ENCODE results near the gene MMP8.

MMP8 gene, protein sequence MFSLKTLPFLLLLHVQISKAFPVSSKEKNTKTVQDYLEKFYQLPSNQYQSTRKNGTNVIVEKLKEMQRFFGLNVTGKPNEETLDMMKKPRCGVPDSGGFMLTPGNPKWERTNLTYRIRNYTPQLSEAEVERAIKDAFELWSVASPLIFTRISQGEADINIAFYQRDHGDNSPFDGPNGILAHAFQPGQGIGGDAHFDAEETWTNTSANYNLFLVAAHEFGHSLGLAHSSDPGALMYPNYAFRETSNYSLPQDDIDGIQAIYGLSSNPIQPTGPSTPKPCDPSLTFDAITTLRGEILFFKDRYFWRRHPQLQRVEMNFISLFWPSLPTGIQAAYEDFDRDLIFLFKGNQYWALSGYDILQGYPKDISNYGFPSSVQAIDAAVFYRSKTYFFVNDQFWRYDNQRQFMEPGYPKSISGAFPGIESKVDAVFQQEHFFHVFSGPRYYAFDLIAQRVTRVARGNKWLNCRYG

DNA sequence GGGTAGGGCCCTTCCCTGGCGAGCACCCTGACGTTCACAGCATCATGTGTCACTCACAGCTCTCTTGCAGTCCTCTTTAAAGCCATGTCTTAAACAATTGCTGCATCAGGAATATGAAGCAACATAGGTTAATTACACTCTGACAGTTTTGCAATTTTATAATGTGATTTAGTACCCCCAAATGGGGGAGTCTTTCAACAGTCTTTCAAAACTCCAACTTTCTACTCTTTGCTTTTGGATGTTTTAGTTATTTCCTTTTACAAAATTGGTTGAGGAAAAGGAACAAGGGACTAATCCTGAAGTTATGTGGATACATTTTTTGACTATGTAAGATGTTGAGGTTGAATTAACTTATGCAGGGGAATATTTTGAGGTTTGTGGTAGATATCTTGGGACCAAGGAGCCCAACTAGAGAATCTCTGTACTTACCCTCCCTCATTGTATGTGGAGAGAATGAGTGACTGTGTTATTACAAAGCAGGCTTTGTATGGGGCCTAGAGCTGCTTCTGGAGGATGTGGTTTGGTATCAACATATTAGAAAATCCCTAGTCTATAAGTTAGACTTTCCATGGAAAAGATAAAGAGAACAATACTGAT lies at the start of gene MMP8:
Gene MMP8 (minus strand): TSS at position 51 of the 597 bp plus-strand sequence. CDS start 99 bp downstream, outside the sequence.
- no peak for DNase-seq (ENCODE audit: low read depth)
- TF ChIP-seq, protein P1, sequence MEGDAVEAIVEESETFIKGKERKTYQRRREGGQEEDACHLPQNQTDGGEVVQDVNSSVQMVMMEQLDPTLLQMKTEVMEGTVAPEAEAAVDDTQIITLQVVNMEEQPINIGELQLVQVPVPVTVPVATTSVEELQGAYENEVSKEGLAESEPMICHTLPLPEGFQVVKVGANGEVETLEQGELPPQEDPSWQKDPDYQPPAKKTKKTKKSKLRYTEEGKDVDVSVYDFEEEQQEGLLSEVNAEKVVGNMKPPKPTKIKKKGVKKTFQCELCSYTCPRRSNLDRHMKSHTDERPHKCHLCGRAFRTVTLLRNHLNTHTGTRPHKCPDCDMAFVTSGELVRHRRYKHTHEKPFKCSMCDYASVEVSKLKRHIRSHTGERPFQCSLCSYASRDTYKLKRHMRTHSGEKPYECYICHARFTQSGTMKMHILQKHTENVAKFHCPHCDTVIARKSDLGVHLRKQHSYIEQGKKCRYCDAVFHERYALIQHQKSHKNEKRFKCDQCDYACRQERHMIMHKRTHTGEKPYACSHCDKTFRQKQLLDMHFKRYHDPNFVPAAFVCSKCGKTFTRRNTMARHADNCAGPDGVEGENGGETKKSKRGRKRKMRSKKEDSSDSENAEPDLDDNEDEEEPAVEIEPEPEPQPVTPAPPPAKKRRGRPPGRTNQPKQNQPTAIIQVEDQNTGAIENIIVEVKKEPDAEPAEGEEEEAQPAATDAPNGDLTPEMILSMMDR (conservative IDR thresholded peaks at IDR 0.05; ENCODE audit: low read depth, low read length), result no peak
- no peak within 1 kb of the TSS for H3K4me3 ChIP-seq (ENCODE audit: low read length)

DNA sequence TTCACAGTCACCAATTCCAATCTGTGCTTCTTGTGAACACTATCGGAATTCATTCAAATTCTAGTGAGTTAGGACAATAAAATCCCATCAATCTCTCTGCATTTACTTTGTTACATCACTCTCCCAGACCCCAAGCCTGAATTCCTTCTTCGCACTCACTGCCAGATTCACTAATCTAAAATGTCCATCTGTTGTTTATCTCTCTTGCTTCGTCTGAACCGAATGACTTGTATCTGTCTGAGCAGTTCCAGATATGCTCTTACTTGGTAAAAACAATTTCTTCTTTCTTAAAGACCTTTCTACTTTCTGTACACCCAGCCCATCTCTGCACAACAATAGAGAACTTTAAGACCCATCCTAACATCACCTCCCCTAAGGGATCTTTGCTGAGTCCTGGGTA lies 48.6 kb upstream of the MMP8 start:
- DNase-seq (ENCODE audit: low read depth), result no peak
- TF ChIP-seq, protein P1 (conservative IDR thresholded peaks at IDR 0.05; ENCODE audit: low read depth, low read length), result no peak

DNA sequence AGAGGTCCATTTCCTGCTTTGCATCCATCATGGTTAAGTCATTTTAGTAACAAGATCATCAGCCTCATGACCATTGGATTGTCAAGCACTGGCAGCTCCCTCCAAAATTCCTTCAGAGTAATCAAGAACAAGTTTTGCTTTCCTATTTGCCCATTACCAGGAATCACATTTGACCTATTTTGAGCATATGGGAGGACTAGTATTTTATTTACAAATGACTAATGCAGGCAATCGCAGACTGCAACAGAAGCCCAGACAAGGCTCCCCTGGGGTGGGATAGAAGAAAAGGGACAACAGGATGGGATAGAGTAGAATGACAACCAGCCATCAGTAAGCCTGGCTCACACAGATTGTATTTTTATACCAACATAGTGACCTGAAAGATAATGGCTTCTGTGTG lies 46.6 kb upstream of the MMP8 start:
- TF ChIP-seq, protein P1 (conservative IDR thresholded peaks at IDR 0.05; ENCODE audit: low read depth, low read length), result no peak
- H3K4me3 ChIP-seq (ENCODE audit: low read length), result no peak overlapping the region
- no peak for DNase-seq (ENCODE audit: low read depth)

More for the DNA sequence above, 48.6 kb upstream of the MMP8 start:
- H3K4me3 ChIP-seq (ENCODE audit: low read length), result no peak overlapping the region

DNA sequence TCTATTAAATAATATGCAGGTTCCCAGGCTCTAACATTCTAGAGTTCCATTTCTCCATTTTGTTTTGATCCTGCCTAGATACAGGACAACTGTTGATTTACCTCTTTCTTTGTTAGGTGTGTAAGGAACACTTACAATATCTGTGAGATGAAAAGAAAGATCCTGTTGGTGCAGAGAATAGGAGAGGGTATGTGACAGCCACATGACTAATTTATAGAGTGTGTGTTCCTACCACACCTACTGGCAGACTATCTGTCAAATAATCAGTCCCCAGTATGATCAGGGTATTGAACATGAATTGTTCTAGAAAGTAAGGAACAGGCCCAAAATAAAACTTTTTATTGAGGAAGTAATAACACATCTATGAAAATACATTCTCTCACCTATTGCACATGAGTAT lies 45.4 kb upstream of the MMP8 start:
- no peak for DNase-seq (ENCODE audit: low read depth)
- TF ChIP-seq, protein P1 (conservative IDR thresholded peaks at IDR 0.05; ENCODE audit: low read depth, low read length), result no peak
- no peak overlapping the region for H3K4me3 ChIP-seq (ENCODE audit: low read length)

DNA sequence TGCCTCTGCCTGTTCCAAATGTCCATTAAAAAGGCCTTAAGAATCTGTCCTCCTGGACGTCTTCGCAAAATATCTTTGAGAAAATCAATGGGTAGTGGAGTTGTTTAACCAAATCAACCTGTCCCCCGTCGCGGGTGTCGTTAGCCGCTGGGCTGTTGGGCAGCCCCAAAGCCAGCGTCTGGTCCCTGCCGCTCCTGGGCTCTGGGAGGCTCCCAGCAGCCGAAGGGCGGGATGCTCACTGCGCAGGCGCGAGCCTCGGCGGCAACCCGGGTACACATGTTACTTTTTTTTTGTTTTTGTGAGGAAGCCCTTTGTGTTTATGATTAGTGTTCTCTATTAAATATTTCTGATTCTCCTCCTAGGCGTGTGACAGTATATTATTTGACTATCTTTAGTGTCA lies 43.0 kb upstream of the MMP8 start:
- TF ChIP-seq, protein P1 (conservative IDR thresholded peaks at IDR 0.05; ENCODE audit: low read depth, low read length), result no peak
- H3K4me3 ChIP-seq (ENCODE audit: low read length), result no peak overlapping the region
- no peak for DNase-seq (ENCODE audit: low read depth)

DNA sequence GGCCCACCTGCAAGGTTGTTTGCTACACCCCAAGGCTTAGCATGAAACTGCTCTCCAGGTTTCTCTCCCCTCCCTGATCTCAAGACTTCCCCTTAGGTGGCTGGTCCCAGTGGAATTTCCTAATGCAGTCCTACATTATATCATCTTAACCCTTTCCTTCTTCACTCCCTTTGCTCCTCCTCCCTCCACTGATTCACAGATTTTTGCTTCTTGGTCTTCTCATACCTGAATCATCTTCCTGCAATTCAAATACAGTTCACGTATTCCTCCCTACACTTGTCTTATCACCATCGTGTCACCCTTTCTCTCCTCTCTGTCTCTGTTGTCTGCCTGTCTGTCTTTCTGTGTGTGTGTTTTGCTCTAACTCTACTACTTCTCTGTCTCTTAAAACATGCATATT lies 38.7 kb upstream of the MMP8 start:
- TF ChIP-seq, protein P1 (conservative IDR thresholded peaks at IDR 0.05; ENCODE audit: low read depth, low read length), result no peak
- H3K4me3 ChIP-seq (ENCODE audit: low read length), result no peak overlapping the region
- DNase-seq (ENCODE audit: low read depth), result no peak
